Measurements from ENCODE around the gene CHRNA4. TPM values are rescaled to one million over a fixed set of nuclear protein-coding genes. Genes with fewer than 3 reads are reported as not detected.

The CHRNA4 gene
- polyA plus RNA-seq, 1 experiment: not detected

DNA sequence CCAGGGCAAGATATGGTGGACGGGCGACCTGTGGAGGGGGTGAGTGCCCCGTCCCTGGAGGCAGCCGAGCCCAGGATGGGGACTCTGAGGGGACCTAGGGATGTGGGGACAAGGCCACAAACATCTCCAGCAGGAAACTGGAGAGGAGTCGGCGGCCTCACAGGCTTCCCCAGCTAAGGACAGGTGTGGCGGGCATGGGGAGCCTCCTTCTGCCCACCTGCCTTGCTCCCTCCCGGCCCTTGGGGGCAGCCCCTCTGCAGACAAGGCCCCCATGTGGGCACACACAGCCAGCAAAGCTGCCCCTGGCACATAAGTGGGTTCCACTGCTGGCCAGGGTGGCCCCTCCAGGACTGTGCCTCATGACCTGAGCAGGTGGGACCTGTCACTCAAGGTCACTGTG is 4.6 kb downstream of the CHRNA4 start:
- ChIA-PET POLR2A (no interaction called here), CTCF (interaction anchor here (0.5 kb wide), 1 partner anchor 346 kb away, joined by 4 read pairs; no protein-coding TSS in a partner anchor)
- Histone ChIP-seq H3K4me3 (ENCODE audit: low read depth, low read length) (no peak overlapping the region), H3K27ac (ENCODE audit: low read depth, low read length) (no peak overlapping the region), H3K9me3 (ENCODE audit: control insufficient read depth, insufficient read depth, low read length) (peaks cover 71% of the 10 kb centered on the region), H3K27me3 (ENCODE audit: control insufficient read depth, insufficient read depth, low read length) (peaks cover 4% of the 10 kb centered on the region)
- DNase-seq (ENCODE audit: low read depth, low spot score): no peak
- TF ChIP-seq, protein P1, sequence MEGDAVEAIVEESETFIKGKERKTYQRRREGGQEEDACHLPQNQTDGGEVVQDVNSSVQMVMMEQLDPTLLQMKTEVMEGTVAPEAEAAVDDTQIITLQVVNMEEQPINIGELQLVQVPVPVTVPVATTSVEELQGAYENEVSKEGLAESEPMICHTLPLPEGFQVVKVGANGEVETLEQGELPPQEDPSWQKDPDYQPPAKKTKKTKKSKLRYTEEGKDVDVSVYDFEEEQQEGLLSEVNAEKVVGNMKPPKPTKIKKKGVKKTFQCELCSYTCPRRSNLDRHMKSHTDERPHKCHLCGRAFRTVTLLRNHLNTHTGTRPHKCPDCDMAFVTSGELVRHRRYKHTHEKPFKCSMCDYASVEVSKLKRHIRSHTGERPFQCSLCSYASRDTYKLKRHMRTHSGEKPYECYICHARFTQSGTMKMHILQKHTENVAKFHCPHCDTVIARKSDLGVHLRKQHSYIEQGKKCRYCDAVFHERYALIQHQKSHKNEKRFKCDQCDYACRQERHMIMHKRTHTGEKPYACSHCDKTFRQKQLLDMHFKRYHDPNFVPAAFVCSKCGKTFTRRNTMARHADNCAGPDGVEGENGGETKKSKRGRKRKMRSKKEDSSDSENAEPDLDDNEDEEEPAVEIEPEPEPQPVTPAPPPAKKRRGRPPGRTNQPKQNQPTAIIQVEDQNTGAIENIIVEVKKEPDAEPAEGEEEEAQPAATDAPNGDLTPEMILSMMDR (IDR thresholded peaks at IDR 0.05; ENCODE audit: low read depth, low read length): no peak

DNA sequence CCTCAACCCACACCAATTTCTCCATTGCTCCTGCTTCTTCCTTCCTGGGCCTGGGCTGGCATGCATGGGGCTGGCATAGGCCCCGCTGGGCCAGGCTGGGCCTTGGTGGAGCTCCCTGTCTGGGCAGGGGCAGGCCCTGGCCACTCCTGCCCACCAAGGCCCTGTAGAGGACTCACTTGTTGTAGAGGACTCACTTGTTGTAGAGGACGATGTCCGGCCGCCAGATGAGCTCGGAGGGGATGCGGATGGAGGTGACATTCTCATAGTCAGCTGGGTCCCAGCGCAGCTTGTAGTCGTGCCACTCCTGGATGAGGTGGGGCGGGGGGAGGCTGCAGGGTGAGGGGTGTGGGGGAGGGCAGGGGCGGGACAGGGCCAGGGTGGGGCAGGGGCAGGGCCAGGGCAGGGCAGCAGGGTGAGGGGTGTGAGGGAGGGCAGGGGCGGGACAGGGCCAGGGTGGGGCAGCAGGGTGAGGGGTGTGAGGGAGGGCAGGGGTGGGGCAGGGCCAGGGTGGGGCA is 5.3 kb downstream of the CHRNA4 start:
- H3K27ac ChIP-seq (ENCODE audit: low read depth, low read length): no peak overlapping the region
- peaks cover 75% of the 10 kb centered on the region for H3K9me3 ChIP-seq (ENCODE audit: control insufficient read depth, insufficient read depth, low read length)
- no peak for DNase-seq (ENCODE audit: low read depth, low spot score)
- CTCF ChIA-PET: no interaction called here
- H3K4me3 ChIP-seq (ENCODE audit: low read depth, low read length): no peak overlapping the region
- POLR2A ChIA-PET: no interaction called here
- H3K27me3 ChIP-seq (ENCODE audit: control insufficient read depth, insufficient read depth, low read length): peaks cover 3% of the 10 kb centered on the region
- TF ChIP-seq, protein P1 (IDR thresholded peaks at IDR 0.05; ENCODE audit: low read depth, low read length): no peak

DNA sequence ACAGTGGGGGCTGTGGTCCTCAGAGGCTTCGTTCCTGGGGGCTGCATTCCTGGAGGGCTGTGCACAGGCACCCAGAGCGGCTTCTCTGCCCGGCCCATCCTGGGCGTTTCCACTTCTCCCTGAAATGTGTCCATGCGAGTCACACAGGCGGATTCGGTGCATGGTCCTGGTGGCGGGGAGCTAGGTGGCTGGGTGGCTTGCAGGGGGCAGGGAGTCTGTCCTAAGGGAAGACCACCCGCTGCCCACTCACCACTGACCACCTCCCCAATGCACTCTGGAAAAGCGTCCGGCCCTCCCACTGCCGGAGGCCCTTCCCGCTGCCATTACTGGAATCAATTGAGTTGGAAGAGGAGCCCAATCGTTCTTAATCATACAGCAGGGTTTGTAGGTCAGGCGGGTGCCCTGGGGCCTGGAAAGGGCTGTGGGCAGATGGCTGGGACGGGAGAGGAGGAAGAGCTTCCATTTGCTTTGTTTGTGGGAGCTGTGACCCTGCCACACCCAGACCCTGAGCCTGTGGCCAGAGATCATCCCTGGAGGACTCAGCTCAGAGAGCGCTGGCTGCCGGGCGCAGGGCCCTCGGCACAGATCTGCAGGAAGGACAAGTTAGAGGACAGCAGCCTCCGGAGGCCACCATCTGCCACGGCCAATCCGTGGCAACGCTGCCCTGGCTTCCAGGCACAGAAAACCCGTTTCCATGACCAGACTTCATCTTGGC is 6.4 kb downstream of the CHRNA4 start:
- Histone ChIP-seq H3K9me3 (ENCODE audit: control insufficient read depth, insufficient read depth, low read length) (peaks cover 86% of the 10 kb centered on the region), H3K27me3 (ENCODE audit: control insufficient read depth, insufficient read depth, low read length) (no peaks in the 10 kb centered on the region), H3K27ac (ENCODE audit: low read depth, low read length) (no peak overlapping the region), H3K4me3 (ENCODE audit: low read depth, low read length) (no peak overlapping the region)
- no peak for DNase-seq (ENCODE audit: low read depth, low spot score)
- TF ChIP-seq, protein P1 (IDR thresholded peaks at IDR 0.05; ENCODE audit: low read depth, low read length): no peak
- ChIA-PET CTCF (no interaction called here), POLR2A (no interaction called here)

- ChIA-PET POLR2A (no interaction called here), CTCF (no interaction called here)
Measured at GRCh38 chr20:63352811-63353221, 8.3 kb downstream of the CHRNA4 start.

More at GRCh38 chr20:63352811-63353221, 8.3 kb downstream of the CHRNA4 start:
- TF ChIP-seq, protein P1 (IDR thresholded peaks at IDR 0.05; ENCODE audit: low read depth, low read length): no peak
- no peak overlapping the region for H3K27ac ChIP-seq (ENCODE audit: low read depth, low read length)
- H3K27me3 ChIP-seq (ENCODE audit: control insufficient read depth, insufficient read depth, low read length): no peaks in the 10 kb centered on the region
- no peak for DNase-seq (ENCODE audit: low read depth, low spot score)
- H3K4me3 ChIP-seq (ENCODE audit: low read depth, low read length): no peak overlapping the region
- peaks cover 88% of the 10 kb centered on the region for H3K9me3 ChIP-seq (ENCODE audit: control insufficient read depth, insufficient read depth, low read length)
